CD4-positive, alpha-beta T cell treated with Interleukin-2 at 100 ng/mL for 4 hours (primary cell): Measurements from ENCODE around the gene IL1B.

Experiments used
- DNase-seq: peaks from one replicate; pipeline ENCODE4 v3.0.0-alpha.2; 2020; ENCODE audit warnings: low spot score

IL1B gene

DNA sequence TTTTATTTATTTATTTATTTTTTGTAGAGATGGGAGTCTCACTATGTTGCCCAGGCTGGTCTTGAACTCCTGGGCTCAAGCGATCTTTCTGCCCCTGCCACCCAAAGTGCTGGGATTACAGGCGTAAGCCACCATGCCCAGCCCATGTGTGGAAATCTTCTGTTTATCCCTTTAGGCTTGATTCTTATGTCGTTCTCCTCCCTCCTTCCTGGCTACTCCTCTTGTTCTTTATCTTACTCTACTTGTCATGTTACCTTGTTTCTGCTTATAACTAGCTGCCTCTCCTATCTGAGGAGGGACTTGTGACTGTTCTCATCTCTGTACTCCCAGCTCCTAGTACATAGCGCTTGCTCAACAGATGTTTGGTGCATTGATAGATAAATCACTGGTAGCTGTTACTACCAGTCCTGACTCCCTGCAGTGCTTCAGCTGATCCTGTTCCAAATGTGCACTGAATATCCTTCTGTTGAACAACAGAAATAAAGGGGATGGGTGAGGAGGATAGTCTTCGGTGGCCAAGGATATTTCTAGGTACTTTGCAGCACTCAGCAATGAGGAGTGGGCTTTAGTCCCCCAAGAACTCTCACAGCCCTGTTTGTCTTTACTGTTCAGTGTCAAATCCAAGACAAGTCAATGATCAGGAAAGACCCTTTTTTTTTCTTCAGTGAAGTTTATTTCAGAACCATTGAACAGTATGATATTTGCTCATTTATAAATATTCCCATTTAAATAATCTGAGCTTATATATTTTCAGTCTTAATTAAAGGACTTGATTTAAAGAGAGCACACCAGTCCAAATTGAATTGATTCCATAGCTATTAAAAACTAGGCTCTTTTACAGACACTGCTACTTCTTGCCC, 7.2 kb downstream of the IL1B start:
- DNase-seq, result no peak

DNA sequence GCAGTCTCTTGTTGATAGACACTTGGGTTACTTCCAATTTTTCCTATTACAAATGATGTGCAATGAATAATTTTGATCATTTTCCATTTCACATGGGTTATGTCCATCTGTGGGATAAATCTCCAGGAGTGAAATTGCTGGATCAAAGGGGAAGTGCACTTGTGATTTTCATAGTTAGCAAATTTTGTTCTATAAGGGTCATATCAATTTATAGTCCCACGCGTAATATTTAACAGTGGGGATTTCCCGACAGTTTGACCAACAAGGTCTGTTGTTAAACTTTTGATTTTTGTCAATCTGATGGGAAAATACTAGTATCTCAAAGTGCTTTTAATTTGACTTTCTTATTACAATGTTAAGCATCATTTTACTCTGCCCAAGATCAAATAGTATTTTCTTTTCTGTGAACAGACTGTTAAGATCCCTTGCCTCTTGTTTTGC, 8.3 kb downstream of the IL1B start:
- no peak for DNase-seq

DNA sequence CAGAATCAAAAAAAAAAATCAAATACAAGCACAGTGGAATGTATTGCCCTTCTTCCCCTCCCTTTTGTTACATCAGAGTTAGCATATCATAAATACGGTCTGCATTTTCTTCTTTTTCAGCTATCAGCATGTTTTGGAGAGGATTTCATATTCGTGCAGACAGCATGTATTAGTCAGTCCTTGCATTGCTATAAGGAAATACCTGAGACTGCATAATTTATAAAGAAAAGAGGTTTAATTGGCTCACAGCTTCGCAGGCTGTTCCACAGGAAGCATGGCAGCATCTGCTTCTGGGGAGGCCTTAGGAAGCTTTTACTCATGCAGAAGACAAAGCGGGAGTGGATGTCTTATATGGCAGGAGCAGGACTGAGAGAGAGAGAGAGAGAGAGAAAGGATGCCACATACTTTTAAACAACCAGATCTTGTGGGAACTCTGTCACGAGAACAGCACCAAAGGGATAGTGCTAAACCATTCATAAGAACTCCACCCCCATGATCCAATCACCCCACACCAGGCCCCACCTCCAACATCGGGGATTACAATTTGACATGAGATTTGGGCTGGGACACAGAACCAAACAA, 8.9 kb downstream of the IL1B start:
- no peak for DNase-seq

DNA sequence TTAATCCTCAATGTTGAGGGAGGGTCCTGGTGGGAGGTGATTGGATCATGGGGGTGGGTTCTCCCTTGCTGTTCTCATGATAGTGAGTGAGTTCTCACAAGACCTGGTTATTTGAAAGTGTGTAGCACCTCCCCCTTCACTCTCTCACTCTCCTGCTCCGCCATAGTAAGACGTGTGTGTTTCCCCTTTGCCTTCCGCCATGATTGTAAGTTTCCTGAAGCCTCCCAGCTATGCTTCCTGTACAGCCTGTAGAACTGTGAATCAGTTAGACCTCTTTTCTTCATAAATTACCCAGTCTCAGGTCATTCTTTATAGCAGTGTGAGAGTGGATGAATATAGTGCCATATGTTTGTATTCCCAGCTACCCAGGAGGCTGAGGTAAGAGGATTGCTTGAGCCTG, 9.6 kb downstream of the IL1B start:
- no peak for DNase-seq

DNA sequence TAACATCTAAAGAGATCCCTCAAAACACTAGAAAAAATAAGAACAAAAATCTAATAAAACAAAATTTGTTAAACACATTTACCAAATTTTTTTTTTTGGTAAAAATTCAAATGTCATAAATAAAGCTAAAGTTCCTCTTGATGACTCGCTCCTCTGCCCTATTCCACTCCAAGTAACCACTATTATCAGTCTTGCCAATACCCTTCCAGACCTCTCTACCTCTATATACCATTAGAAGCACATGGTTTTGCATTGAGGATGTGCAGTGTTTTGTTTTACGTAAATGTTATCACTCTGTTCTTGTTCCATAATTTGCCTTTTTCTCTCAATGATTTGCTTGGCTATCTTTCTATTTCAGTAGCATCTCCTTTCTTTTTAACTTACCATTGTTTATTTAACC, 10.9 kb downstream of the IL1B start:
- DNase-seq, result no peak

DNA sequence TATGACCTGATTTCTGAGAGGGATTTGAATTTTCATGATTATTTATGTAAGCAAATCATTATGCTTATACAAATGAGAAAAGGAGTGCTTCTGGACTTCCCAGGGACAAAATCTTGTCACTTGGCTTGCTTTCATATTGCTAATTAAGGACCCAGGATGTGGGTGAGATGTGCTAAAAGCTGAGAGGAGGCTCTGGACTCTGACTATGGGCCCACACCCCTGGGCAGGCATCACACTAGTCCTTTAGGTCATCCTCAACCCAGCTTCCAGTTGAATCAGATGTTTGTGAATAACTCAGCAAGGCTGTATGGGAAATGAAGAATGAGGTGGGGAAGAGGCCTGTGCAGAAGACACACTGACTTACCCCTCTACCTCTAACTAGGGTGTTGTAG, 11.9 kb downstream of the IL1B start:
- DNase-seq, result no peak

DNA sequence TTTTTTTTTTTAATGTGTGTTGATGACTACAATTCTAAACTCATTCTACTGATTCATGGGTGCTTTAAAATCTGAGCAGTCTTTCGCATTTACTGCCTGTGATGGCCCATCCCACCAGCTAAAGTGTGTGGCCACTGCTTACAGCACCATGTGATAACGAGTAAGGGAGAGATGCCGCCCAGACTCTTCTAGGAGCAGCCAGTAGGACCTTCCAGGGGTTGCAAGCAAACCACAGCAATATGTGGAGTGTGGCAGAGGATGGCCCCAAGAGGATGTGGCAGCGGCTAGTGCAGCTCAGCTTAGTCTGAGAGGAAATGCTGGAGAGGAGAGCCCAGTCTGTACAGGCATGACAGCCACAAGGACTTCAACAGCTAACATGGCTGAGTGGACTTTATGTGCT, 14.9 kb downstream of the IL1B start:
- no peak for DNase-seq

DNA sequence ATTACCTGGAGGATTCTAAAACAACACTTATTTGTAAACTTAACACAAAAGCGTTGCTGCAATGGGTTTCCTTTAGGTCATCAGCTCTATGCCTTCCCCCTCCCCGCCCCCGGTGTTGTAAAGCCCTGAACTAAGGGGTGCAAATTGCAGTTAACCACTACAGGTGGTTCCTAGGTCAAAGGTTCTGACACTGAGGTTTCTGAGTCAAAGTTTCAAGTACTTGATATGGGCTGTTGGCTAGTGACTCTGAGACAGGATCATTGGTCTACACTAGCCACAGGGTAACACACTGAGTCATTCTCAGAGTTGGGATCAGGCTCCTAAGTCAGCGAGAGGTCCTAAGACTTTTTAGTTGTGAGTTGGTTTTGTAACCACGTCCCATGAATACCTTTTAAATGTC, 15.4 kb downstream of the IL1B start:
- no peak for DNase-seq

DNA sequence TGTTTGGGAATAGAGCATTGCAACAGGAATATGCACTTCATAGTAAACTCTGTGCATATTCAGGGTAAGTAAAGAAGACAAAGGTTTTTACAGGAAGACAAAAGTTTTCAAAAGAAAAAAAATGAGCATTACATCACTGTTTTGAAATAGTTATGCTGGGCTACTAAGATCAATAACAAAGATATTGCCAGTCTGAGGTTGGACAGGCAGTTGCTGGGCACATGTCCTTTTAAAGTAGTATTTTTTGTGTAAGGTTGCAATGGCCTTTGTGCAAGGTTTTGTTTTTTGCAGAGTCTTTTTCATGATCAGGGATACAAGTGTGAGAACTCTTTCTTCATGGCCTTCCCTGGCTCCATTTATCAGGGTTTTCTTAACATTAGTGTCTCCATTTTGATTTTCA, 16.2 kb downstream of the IL1B start:
- no peak for DNase-seq

DNA sequence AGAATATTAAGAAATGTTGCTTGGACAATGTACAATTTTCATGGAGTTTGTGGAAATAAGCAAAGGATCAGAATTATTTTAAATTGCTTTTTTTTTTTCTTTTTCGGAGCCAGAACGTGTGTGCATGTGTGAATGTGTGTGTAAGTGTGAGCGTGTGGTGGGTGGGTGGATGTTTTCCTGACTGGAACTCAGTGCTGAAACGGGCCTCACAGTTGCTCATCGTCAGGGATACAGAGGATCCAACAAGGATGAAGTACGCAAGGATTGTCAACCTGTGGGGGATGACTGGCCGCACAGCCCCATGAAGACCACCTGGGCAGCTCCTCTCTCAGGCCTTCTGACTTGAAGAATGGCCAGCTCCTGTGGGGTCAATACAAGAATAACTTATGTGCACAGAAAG, 17.5 kb downstream of the IL1B start:
- no peak for DNase-seq

DNA sequence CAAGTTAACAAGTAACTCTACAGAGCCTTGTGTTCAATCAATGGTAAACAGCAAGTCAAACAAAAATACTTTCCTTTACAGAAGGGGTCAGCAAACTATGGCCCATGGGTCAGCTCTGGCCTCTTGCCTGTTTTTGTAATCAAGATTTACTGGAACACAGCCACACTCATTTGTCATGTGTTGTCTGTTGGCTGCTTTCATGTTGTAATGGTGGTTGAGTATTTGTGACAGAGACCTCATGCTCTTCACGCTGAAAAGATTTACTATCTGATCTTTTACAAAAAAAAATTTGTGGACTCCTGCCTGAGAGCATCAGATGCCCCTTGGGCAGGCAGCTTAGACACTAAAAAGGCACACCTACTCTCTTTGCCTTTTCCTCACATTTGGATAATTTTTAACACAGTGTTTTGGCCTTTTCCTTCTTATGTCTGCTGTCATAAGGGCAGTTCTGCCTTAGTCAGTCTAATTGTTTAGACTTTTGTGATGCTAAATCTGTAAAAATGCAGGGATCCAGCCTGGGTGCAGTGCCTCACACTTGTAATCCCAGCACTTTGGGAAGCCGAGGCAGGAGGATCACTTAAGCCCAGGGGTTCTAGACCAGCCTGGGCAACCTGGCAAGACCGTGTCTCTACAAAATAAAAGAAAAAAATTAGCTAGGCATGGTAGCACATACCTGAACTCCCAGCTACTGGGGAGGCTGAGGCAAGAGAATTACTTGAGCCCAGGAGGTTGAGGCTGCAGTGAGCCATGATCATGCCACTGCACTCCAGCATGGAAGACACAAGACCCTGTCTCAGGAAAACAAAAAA, 18.3 kb downstream of the IL1B start:
- DNase-seq, result no peak

DNA sequence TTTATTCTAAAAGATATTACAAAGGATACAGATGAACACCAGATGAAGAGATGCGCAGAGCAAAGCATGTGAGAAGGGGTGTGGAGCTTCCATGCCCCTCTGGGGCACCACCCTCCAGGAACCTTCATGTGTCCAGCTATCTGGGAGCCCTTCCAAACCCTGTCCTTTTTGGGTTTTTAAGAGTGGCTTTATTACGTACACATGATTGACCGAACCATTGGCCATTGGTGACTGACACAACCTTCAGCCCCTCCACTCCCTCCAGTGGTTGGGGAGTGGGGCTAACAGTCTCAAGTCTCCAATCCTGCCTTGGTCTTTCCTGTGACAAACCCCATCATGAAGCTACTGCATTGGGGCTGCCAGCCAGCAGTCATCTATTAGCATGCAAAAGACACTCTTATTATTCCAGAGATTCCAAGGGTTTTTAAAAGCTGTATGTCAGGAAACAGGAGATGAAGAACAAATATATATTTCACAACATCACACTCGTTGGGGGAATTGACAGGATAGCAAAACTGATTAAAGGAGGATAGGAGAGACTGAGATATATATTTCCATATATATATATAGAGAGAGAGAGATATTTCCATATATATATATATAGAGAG, 19.4 kb downstream of the IL1B start:
- no peak for DNase-seq

DNA sequence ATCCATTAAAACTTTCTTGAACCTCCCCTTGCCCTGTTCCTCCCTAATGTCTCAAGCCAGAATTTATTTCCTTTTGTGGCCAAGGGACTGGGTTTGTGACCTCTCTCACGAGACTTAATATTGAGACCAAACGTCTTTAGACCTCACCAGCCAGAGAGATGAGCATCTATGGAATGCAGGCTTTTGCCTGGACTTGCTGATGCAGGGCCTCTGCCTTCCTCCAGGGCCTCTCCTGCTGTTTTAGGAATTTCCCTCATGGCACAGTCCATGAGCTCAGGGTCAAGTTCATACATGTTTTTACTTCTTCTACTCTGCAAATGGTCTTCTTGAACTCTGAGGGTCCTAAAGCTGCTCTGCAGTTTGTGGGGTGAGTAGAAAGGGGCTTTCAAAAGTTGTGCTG, 22.3 kb downstream of the IL1B start:
- no peak for DNase-seq

DNA sequence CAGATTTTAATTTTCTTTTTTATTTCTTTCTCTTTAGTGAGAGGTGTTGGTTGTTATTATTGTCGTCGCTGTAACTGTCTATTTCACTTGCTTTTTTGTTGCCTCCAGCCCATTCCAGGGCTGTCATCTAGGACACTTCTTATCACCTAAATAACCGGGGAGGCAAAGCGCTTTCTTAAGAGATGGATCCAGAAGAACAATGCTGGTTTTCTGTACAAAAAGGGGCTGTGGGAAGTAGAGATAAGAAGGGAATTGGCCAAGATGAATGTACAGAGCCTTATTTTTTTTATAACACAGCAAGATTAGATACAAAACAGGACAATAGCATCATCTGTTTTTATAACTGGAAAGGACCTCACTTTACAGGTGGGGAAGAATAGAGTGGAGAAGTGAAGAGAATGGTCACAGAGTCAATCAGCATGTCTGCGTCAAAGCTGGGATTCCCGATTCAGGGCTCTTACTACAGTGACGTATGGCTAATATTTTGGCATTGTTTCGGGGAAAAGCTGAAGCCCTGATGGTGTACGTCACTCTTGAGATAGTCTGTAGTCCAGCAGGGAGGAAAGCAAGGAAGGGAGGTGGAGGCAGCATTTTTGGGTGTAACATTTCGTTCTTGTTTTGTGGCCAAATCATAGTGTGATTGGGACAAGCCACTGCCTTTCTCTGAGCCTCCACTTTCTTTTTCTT, 23.2 kb downstream of the IL1B start:
- no peak for DNase-seq

DNA sequence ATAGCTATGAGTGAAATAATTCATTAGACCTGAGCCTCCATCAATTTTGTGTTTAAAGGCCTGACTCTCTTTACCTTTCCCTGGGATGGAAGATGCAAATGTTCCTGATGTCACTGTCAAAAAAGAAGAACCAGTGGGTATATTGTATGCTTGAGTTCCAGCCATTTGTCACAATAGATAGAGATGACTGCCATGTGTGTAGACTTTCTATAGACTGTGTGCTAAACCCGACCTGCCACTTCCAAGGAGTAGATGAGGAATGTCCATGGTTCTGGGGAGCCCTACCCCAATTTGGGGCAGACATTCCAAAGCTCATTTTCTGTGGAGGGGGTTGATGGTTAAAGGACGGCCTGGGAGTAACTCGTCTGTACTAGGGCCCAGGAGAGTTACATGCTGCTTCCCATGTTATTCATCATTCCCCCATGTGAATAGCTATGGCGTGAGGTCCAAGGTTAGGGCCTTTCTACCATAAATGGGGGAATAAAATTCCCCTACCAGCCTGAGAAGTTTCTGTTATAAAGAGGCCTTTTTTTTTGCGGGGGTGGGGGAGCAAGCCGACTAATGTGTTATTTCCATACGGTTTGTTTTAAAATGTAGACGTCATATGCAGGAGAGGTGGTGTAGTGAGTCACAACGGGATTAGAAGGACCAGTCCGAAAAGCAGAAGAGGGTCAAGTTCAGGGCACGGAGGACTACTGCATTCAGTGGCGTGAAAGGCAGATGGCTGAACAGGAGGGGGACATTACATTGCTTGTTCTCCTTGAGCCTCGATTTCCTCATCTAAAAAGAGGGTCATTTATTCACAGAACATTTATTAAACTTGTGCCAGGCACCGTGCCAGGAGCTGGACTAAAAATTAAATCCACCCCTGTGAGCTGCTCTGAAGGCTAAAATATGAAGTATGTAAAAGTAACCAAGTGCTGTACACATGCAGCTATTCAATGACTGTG, 24.0 kb downstream of the IL1B start:
- DNase-seq, result no peak

DNA sequence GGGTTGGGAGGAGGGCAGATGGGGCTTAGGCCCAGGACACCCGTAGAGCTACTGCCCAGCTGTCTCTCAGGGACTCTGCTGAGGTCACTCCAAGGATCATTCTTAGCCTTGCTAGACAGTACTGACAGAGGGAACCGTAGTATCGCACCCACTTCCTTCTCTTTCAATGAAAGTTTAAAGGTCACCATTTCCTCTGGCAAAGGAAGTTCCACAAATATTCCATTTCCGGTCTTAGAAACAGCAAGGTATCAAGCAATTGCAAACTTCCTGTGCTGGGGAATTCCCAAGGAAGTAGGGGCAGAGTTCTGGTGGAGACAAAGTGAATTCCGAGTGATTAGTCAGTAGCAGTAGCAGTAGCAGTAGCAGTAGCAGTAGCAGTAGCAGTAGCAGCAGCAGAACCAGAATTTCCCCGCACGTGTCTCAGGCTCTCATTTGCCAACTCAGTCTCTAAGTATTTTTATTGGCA, 24.7 kb downstream of the IL1B start:
- DNase-seq, result peak; percentile 29

DNA sequence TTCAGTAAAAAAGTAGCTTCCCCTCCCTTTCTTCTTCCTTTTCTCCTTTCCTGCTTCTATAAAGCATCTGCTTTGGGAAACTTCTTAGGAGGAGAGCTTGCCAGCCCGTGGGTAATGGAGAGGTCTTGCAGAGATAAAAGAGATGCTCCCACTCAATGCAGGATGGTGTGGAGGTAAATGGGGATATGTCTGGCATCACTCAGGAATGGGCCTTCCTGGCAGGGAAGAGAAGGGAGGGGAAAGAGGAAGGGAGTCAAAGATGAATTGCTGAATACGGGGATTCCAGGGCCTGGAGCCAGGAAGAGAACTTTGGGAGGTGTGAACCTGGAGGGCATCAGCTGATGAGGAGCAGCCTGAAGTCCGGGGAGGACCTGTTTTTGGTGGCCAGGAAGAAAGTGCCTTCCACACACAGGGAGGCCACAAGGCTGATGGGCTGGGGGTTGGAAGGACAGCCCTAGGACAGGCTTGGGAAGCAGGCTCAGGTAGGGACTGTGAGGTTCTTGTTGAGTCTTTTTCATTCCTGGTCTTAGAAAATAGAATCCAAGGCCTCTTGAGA, 25.2 kb downstream of the IL1B start:
- DNase-seq, result no peak

DNA sequence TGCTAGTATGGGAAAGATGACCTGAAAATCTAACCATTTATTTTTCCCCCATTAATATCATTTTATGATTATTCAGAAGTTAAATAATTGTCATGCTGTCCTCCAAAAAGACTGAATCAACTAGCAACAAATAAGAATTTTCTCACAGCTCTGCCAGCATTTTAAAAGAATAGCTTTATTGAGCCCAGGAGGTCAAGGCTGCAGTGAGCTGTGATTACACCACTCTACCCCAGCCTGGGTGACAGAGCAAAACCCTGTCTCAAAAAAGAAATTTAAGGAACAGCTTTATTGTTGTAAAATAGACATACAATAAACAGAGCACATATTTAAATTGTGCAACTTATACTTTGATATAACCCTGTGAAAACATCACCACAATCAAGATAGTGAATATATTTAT, 27.5 kb downstream of the IL1B start:
- DNase-seq, result no peak

DNA sequence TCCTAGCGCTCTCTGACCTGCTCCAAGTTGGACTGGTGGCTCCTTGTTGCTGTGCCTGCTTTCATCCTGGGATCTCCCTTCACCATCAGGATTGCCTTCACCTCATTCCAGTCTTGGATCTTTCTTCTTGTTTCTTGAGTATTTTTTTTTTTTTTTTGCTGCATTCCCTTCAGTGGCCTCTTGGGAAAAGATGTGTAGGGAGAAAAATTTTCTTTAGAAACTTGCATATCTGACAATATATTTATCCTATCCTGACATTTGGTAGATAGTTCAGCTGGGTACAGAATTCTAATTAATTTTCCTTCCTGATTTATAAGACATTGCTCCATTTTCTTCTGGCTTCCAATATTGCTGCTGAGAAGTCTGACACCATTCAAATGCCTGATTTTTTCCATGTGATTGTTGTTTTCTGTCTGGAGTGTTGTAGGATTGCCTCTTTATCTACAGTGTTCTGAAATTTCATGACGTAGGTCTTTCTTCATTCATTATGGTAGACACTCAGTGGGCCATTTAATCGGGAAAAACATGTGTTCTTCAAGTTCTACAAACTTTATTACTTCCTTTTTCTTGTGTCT, 29.3 kb downstream of the IL1B start:
- DNase-seq, result no peak

DNA sequence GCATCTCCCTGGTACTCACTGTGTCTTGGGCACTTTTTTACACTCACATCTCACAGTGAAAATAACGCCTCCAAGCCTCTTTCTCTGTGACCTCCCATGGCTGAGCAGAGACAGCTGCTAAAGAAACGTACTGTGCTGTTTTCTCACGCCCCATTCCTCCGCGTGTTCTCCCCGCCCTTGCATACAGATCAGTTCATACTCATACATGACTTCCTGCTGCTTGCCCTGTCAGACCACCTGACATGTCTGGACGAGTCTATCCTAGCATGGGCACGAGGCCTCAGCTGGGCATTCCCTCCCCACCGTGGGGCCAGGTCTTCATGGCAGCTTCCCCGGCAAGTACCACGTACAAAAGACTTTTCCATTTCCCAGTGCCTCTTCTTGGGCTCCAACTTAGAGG, 31.0 kb downstream of the IL1B start:
- no peak for DNase-seq
